Stromal cell of bone marrow (primary cell): ENCODE data around the gene CBX4.

Experiments used
- DNase-seq: peaks from one replicate; pipeline ENCODE4 v3.0.0-alpha.2; 2012; ENCODE audit warnings: low read depth

CBX4 gene

DNA sequence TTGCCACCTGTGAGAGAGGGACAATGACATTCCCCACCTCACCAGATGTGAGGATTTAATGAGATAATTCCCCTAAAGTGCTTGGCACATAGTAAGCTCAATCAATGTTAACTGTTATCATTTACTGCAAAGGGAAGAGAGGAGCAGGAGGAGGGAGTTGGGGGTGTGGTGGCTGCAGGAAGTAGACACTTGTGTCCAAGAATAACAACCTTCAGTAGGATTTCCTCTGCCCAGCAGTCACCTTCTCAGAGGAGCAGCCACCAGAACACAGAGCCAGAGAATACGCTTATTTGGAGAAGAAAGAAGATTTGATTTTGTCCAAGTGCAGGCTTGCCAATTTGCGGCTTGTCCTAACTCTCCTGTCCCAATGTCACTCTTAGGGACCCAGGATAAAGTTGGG lies 10.2 kb downstream of the CBX4 start:
- no peak for DNase-seq

DNA sequence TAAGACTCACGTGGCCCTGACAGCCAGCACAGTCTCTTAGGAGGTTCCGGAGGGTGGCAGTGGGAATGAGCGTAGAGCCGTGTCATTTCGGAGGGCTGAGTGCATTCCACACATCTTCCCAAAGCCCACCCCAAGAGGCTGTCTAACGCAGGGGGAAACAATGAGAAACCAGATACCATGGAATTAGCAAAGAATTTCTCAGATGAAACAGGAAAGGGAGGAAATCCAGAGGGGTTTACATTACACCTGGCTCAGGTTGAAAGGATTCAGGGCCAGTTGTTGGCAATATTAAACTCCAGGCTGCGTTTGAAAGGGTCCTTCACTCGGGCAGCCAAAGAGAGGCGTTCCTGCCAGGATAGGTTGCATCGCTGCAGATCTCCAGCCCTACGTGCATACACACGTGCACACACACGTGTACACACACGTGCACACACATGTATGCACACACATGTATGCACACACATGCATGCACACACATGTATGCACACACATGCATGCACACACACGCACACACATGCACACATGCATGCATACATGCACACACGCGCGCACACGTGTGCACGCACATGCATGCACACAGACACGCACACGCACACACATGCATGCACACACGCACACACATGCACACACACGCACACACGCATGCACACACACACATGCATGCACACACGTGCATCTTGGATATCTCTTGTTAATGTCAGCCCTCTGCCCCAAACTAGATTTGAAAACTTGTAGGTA lies 12.2 kb downstream of the CBX4 start:
- no peak for DNase-seq

DNA sequence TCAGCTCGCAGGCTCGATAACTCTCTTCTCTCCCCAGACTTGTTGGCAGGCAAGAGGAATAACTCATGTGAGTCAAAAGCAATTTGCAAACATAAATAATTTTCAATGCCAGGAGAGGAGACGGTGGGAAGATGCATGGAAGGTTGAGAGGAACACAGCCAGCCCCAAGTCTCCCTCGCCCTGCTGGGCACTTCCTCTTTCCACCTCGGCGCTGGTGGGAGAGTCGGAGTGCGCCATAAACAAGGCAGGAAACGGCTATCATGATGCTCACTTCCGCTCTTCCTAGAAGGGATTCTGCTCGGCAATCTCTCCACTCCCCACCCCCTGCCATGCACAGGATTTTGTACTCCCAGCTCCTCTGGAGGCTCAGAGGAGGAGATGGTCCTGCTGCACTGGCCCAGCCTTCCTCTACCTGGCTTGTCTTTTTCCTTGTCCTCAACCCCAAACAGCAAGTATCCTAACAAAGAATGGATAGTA lies 13.0 kb downstream of the CBX4 start:
- no peak for DNase-seq

DNA sequence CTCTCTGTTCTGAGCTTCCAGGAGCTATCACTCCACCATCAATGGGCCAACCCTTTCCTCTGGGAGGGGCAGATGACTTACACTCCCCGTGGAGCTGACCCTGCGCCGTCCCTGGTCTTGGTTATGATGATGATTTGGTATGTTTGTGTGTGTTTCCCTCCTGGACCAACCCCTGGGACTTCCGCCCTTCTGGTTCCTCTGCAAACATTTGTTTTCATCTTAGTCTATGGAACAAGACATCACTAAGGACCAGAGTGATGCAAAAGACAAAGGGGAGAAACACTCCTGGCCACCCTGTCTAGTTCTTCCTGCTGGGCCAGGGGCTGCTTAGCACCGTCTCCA lies 13.7 kb downstream of the CBX4 start:
- DNase-seq: no peak

DNA sequence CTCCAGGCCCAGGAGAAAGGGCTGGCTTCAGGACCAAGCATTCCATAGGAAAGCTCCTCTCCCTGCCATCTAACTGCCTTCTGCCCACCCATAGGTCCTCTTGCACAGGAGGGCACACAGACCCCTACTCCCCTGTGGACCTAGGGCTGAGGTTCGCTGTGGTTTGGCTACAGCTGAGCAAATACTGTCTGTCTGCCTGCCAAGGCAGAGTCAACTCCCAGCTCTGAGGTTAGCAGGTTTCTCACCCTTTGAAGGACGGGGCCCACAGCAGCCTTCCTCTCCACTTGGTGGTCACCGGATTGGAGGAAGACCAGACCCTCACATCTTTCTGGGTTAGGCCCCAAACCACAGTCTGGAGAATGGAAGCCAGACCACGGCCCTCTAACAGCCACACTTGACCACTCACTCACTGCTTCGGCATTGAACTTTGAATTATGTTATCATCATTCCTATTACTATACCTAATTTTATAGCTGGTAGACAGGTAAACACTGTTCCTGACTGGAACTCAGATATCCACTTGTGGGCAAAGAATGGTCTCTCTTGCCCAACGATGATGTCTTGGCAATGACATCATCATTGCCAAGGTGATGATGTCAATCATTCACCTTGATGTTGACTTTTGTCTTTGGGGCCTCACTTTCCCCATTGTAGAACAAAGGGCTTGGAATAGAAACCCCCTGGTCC lies 14.2 kb downstream of the CBX4 start:
- DNase-seq: no peak

DNA sequence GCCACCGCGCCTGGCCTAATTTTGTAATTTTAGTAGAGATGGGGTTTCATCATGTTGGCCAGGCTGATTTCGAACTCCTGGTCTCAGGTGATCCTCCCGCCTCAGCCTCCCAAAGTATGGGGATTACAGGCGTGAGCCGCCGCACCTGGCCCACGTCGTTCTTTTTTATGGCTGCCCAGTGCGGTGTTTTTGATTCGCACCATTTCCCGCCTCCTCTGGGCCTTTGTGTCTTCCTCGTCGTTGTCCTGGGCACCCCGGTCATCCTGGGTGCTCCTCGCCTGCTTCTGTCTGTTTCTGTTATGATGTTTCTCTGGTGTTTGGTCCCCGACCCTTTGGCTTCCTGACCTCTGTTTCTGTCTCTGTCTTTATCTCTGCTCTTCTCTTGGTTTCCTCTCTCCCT lies 15.0 kb downstream of the CBX4 start:
- DNase-seq: no peak

DNA sequence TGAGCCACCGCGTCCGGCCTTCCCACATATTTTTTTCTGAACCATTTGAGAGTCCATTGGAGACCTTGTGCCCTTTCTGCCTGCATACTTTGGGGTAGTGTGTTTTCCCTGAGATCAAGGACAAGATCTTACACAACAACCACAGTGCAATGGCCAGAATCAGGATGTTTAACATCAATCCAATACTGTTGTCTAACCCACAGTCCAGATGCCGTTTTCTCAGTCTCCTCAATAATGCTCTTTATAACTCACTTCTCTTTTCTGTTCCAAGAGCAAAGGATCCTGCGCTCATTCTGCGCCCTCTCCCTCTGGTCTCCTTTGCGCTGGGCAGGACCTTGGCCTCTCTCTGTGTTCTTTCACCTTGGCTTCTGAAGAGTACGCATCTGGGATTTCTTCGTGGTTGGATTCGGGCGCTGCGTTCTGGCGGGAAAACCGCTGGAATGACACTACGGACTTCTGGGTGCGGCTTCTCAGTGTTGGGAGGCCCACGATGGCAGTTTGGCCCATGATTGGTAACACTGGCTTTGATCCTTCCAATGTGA lies 16.6 kb downstream of the CBX4 start:
- no peak for DNase-seq

DNA sequence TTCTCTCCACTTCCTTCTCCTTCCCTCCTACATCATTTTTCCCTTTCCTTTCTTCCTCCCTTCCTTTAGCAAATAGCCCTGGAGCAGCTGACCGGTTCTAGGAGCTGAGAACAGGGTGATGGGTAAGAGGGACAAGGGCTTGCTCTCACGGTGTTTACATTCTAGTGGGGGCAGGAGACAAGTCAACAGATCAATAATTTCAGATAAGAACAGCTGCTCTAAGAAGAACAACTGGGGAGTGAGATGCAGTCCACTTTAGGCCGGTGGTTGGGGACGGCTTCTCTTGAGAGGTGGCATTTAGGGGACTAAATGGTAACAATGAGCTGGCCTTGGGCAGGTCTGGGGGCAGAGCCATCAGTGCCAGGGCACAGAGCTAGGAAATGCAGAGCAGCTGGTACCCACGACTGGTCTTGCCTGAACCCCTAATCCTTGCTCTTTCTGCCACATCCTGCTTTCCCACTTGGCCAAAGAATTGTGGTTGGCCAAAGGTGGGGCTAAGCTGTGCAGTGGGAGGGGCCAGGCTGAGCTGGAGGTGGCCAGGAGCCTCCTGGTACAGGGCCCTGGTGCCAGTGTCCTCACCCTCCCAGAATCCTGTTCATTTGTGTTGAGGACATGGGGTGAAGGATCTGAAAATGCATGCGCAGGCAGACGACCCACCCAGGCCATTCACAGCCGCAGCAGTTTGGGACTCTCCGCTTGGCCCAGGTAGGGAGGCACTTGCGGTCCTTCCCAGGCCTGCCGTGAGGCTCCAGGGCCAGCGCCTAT lies 17.7 kb downstream of the CBX4 start:
- DNase-seq: no peak

DNA sequence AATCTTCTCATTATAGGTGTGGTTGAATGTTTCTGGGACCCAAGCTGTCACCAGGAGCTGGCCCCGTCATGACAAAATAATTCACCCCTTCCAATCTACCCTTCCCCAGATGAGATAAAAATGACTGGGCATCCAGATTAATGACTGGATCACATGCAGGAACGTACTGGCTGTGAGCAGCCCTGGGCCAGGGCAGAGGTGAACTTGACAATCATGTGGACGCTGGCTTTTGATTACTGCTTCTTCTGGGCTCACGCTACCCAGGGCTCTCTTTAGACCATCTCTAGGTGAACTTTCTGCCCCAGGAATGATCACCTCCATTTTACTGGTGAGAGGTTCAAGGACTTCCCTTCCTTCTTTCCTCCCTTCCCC lies 18.3 kb downstream of the CBX4 start:
- no peak for DNase-seq

DNA sequence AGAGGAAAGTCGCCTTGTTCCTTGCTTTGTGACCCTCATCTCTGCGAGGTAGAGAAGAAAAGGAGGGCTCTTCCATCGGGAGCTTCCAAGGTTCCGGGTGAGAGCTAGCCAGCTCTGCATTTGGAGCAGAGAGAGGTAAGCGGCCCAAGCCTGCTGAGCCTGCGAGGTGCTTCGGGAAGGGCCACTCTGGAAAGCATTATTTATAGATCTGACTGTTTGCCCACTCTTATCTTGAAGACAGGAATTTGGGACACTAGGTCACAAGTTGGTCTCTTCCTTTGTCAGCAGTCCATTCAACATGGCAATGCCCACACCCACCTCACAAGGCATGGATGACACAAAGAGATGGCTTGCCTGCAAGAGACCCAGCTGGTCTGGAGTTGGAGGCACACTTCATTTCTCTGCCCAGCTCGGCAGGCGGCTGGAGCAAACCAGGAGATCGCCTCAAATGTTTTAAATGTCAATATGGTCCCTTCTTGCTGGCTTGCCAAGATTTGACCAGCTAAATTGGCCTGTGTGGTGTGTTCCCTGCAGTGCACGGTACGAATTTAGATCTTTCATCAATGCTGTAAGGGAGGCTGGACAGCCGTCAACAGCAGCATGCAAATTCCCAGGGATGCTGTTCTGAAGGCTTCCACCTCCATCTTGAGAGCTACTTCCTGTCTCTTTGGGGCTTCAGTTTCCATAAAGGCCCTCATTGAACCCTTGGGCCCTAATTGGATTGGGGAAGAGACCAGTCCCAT lies 19.5 kb downstream of the CBX4 start:
- no peak for DNase-seq

DNA sequence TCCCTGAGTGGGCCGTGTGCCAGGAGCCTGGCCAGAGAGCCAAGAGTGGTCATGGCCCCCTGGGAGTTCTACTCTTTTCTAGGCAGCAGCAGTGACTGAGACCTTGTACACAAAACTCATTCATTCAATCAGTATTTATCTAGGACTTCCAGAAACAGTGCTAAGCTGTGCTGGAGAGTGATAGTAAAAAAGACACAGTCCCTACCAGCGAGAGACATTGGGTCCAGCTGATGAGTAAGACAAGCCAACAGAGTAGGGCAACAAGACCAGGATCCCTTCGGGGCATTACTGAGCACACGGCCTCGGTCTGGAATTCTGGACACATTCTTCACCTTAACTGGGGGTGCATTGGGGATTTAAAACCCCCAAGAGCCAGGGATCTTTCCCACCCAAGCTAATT lies 20.2 kb downstream of the CBX4 start:
- no peak for DNase-seq

DNA sequence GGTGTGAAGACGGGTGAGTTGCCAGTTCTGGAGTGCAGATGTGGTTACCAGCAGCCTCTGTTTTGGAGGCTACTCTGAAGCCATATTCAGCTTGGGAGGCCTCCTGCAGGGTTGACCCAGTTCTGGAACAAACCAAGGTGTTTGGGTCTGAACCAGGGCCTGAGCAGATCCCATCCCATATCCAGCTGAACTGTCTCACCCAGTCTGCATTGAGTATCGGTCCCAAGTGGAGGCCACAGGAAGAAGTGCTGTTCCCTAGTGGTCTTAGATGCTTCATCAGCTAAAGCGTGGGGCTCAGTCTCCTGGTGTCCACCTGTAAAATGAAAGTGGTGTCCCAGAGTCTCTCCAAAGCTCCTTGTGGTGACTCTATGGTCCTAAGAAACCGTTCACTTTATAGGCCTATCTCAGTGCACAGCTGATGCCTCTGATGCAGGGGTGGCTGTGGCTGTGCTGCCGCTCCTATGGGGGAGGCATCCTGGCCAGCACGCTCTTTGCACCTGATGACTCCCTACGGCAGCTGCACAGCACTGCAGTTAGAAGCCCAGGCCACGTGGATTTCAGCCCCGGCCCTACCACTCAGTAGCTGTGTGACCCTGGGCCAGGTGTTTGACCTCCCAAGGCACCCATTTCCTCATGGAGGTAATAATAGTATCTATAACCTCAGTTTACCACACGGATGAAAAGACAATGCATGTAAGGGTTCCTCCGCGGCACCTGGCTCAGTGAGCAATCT lies 21.0 kb downstream of the CBX4 start:
- no peak for DNase-seq

DNA sequence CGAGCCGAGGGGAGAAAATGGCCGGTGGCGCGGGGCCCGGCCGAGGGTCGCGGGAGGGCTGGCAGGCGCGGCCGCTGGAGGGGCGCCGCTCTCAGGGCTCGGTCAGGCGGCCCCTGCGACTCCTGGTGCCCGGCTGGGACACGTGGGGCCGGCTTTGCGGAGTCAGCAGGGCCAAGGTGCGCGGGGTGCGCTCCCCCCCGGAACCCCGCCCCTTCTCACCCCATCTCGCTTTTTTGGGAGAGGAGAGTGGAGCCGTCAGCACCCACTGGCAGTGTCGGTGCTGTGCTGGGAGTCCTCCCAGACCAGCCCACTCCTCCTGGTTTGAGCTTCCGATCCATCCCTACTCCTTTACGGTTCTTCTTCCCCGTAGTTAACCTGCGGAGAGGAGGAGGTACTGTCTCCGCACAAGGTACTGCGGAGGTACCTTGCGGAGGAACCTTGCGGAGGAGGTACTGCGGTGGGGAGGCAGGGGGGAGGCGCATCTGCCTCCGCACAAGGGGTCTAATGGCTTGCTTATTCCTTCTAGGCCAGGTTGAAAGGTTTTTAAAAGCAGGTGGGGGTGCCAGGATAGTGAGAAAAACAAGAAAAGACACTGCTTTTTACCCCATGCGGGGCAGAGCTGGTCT lies 23.3 kb downstream of the CBX4 start:
- no peak for DNase-seq

DNA sequence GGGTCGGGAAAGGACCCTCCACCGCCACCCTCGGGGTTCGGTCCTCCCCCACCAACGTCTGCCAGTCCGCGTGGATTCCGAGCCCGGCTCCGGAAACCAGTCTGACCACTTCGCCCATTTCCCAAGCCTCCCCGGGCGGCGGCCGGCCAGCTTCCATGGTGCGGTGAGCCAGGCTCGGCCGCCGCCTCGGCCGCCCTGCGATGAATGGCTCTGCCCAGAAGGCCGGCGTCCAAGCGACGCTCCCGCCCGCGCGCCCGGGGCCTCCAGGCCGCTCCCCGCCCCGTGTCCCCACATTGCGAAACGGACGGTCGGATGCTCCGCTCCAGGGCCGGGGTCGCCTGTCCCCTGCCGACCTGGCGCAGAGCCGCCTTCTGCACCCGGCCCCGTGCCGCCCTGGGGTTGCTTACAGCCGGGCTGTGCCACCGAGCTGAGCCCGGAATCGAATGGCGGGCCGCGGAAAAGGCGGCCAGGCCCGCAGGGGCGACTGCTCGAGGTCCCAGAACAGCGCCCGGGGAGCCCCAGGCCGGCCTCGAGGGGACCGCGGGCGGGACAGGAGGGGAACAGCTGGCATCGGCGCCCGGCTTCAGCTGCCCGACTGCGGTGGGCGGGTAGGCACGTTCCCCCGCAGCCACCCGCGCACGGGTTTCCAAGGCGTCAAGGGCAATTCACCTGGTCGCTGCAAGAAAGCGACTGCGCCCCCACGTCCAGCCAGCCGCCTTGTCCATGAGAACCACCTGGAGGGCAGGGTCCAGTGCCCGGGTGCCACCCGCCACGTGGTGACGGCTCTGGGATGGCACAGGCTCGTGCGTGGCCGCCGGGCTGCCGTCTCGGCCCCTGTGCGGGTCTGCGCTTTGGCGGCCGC lies 24.0 kb downstream of the CBX4 start:
- no peak for DNase-seq

DNA sequence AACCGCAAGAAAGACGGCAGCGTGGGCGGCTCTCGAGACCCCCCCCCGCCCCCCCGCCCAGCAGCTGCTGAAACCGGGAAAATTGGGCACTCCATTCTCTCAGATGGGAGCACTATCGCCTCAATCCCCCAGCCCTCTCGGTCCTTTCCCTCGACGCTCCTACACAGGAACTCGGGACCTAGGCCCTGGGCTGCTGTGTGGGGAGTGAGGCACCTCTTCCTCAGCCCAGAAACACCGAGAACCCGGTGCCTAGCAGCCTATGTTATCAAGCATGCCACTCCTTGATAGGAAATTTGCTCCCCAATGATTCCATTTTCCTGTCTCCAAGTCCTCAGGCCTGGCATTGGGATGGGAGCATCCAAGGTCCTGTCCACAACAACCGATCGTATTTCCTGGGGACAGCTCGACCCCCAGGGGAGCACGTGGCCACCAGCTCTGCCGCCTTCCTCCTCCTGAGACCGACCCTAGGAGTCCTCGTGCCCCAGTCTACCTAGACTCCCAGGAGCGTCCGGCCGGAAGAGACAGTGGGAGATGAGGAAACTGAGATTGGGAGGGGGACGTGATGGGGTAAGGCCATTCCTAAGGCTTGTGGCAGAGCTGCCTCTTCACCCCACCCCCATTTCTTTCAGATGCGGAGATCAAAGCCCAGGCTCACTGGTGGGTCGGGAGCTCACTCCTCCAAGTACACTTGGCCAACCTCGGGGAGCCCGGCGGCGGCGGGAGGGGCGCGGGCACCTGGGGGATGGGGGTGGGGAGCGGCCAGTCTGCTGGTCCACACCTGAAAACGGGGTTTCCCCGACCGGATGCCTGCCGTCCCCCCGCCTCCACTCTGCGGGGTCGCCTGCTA lies 24.9 kb downstream of the CBX4 start:
- DNase-seq: no peak

DNA sequence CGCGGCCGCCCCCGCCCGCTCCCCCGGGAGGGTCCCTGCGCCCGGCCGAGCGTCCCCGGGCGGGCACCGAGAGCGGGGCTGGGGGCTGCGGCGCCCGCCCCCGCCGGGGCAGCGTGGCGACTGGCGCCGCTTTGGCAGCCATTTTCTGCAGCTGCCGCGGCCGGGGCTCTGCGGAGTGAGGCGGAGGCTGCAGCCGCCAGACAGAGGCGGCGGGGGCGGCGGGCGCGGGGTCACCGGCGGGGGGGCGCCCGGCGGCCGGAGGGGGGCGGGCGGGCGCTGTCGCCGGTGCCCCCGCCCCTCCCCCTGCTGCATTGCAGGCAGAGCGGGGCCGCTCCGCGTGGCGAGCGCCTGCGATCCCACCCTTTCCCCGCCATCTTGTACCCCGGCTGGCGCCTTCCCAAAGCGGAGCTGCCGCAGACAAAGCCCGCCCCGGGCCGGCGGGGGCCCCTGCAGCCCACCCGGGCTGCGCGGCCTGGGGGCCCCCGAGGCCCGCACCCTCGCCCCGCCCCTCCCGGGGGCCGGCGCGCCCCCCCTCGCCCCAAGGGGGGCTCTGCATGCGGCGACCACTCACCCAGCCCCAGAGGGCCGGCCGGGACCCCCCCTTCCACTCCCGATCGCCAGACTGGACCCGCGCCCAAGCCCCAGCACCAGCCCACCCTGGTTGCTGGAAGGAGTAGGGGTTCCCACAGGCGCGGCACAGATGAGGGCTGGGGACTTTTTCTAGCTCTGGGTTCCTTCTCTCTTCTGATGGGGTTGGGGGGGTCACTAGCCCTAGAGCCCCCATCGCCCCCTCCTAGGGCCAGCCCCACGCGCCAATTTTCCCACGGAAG lies 25.7 kb downstream of the CBX4 start:
- DNase-seq: no peak

DNA sequence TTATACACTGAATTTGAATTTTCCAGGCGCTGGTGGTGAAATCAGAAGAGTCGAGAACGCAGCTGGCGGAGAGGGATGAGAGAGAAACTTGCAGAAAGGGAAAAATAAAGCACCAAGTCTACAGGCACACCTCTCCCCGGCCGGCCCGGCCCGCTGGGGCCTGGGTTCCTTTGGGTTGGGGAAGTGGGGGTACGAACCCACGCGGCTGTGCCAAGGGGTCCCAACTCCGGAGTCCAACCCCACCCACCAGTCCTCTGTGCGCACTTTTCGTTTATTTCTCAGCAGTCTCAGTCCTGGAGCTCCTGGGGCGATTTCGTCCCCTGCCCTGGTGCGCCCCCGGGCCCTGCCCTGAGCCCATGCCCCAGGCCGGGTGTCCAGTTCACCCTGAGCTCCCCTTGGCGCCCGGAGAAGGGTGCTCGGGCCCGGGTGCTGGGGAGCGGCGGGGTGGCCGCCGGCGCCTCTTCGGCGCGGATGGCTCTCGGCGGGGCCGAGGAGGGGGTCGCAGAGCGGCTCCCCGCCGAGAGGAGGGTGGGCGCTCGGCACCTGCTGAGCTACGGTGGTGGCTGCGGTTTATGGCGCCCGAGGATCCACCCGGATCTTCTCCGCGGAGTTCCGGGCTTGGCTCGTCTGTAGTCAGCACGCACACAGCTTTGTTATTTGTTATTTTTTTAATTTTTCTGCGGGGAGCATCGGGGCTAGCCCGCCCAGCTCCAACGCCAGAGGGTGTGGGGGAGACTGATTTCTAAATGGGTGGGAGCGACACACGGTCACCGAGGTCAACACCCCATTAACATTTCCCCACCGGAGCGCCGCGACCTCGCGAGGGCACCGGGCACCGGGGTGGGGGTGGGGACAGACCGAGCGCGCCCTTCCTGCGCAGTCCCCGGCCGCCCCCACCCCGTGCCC lies 26.6 kb downstream of the CBX4 start:
- no peak for DNase-seq
